GM23338 (cell line): ENCODE results near the gene SLC16A13.

Source experiments
- EZH2 ChIP-seq: fragments of 200-600 bp; sonication (generic); IDR thresholded peaks from one replicate; pipeline ENCODE4 v1.8.0; 2017; ENCODE audit warnings: antibody characterized with exemption, mild to moderate bottlenecking, low read depth; ENCODE audit not compliant: unreplicated experiment
- EZH2phosphoT487 ChIP-seq: fragments of 200-600 bp; sonication (generic); IDR thresholded peaks from one replicate; pipeline ENCODE4 v1.8.1; 2018; ENCODE audit warnings: antibody characterized with exemption; ENCODE audit not compliant: unreplicated experiment
- JUNB ChIP-seq: IDR thresholded peaks from one replicate; pipeline ENCODE4 v1.6.1; 2016; ENCODE audit warnings: antibody characterized with exemption; ENCODE audit not compliant: unreplicated experiment
- POLR2AphosphoS5 ChIP-seq: IDR thresholded peaks from 2 replicates; pipeline ENCODE4 v1.6.1; 2016; ENCODE audit warnings: antibody characterized with exemption, low read depth
- ZNF114 ChIP-seq: fragments of 250-450 bp; sonication (Bioruptor Pico); IDR thresholded peaks from 2 replicates; pipeline ENCODE4 v1.5.0; 2020; ENCODE audit warnings: mild to moderate bottlenecking, moderate library complexity
- TF ChIP-seq, protein P1 (sequence below), 2 experiments: fragments of 200-600 bp in 1 of 2; sonication (generic) in 1 of 2; conservative IDR thresholded peaks; 2 replicates each; pipeline versions ENCODE4 v1.5.1 to v1.6.1; 2016 to 2017; ENCODE audit warnings: antibody characterized with exemption in 2 of 2, low read depth in 2 of 2, mild to moderate bottlenecking in 2 of 2, moderate library complexity in 1 of 2
- TF ChIP-seq, protein P2 (sequence below): IDR thresholded peaks from one replicate; pipeline ENCODE4 v1.6.1; 2018; ENCODE audit warnings: antibody characterized with exemption; ENCODE audit not compliant: unreplicated experiment

DNA sequence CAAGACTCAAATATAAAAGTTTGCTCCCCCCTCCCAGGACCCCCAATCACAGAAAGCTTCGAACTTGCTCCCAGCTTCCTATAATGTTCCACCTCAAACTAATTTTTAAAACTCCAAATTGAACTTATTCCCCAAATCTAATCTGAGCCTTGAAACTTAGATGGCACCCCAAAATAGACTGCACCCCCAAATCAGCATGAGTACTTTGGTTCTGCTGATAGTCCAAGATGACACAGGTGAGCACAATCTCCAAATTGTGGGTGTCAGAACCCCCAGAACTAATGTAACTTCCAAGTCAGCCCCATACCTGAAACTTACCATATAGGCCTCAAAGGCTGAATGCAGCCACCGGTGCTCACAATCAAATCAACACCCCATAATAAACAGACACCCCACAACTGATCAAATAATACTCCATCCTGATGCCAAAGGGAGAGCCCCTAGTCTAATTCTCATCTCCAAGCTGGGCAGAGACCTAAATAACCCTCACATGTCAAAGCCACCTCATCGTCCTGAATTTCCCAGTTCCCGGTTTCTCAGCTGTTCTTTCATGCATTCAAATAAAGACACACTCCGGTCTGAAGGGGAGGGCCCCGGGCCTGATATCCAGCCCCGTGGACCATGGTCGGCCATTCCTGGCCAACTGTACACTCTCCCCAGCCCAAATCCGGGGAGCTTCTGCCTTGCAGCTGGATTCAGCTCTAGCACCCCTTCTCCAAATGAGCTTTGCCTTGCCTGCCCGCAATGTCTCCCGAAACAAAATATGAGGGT, 14.7 kb upstream of the SLC16A13 start:
- TF ChIP-seq EZH2 (no peak), JUNB (no peak), ZNF114 (CRISPR knock-in tag) (no peak), POLR2AphosphoS5 (no peak), EZH2phosphoT487 (no peak)
- TF ChIP-seq, protein P1, sequence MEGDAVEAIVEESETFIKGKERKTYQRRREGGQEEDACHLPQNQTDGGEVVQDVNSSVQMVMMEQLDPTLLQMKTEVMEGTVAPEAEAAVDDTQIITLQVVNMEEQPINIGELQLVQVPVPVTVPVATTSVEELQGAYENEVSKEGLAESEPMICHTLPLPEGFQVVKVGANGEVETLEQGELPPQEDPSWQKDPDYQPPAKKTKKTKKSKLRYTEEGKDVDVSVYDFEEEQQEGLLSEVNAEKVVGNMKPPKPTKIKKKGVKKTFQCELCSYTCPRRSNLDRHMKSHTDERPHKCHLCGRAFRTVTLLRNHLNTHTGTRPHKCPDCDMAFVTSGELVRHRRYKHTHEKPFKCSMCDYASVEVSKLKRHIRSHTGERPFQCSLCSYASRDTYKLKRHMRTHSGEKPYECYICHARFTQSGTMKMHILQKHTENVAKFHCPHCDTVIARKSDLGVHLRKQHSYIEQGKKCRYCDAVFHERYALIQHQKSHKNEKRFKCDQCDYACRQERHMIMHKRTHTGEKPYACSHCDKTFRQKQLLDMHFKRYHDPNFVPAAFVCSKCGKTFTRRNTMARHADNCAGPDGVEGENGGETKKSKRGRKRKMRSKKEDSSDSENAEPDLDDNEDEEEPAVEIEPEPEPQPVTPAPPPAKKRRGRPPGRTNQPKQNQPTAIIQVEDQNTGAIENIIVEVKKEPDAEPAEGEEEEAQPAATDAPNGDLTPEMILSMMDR (conservative IDR thresholded peaks at IDR 0.05; ENCODE audit: low read depth in 2 of 2), result no peak
- TF ChIP-seq, protein P2, sequence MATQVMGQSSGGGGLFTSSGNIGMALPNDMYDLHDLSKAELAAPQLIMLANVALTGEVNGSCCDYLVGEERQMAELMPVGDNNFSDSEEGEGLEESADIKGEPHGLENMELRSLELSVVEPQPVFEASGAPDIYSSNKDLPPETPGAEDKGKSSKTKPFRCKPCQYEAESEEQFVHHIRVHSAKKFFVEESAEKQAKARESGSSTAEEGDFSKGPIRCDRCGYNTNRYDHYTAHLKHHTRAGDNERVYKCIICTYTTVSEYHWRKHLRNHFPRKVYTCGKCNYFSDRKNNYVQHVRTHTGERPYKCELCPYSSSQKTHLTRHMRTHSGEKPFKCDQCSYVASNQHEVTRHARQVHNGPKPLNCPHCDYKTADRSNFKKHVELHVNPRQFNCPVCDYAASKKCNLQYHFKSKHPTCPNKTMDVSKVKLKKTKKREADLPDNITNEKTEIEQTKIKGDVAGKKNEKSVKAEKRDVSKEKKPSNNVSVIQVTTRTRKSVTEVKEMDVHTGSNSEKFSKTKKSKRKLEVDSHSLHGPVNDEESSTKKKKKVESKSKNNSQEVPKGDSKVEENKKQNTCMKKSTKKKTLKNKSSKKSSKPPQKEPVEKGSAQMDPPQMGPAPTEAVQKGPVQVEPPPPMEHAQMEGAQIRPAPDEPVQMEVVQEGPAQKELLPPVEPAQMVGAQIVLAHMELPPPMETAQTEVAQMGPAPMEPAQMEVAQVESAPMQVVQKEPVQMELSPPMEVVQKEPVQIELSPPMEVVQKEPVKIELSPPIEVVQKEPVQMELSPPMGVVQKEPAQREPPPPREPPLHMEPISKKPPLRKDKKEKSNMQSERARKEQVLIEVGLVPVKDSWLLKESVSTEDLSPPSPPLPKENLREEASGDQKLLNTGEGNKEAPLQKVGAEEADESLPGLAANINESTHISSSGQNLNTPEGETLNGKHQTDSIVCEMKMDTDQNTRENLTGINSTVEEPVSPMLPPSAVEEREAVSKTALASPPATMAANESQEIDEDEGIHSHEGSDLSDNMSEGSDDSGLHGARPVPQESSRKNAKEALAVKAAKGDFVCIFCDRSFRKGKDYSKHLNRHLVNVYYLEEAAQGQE, result no peak
